ENCODE data around the gene GNG7.
"Not testable (repeated sequence)": the region's sequence is repeated elsewhere in the genome, so short reads cannot be mapped to it uniquely, and the experiment has no call there.

Gene GNG7

GRCh38 chr19:2547033-2547680 lies 155.3 kb downstream of the GNG7 start:
- DNase-seq, result no peak

GRCh38 chr19:2546128-2547032 lies 156.1 kb downstream of the GNG7 start:
- no peak for DNase-seq

- not testable (repeated sequence) for DNase-seq
Measured at GRCh38 chr19:2545416-2546127, 156.9 kb downstream of the GNG7 start.

- DNase-seq, result no peak
Measured at GRCh38 chr19:2544576-2545415, 157.7 kb downstream of the GNG7 start.

GRCh38 chr19:2543463-2544442 lies 158.7 kb downstream of the GNG7 start:
- DNase-seq, result peak; percentile 64

GRCh38 chr19:2543072-2543462 lies 159.4 kb downstream of the GNG7 start:
- DNase-seq, result not testable (repeated sequence)

GRCh38 chr19:2542341-2543069 lies 160.0 kb downstream of the GNG7 start:
- DNase-seq, result no peak

- no peak for DNase-seq
Measured at GRCh38 chr19:2540646-2541454, 161.6 kb downstream of the GNG7 start.

- DNase-seq, result no peak
Measured at GRCh38 chr19:2540251-2540645, 162.2 kb downstream of the GNG7 start.

GRCh38 chr19:2538096-2538757 lies 164.3 kb downstream of the GNG7 start:
- DNase-seq, result no peak

GRCh38 chr19:2537584-2537983 lies 164.9 kb downstream of the GNG7 start:
- DNase-seq, result not testable (repeated sequence)

- no peak for DNase-seq
Measured at GRCh38 chr19:2536461-2536860, 166.0 kb downstream of the GNG7 start.

- no peak for DNase-seq
Measured at GRCh38 chr19:2534423-2535013, 168.0 kb downstream of the GNG7 start.

GRCh38 chr19:2533686-2534422 lies 168.6 kb downstream of the GNG7 start:
- DNase-seq, result no peak

GRCh38 chr19:2533072-2533425 lies 169.4 kb downstream of the GNG7 start:
- DNase-seq, result no peak

GRCh38 chr19:2532252-2533071 lies 170.0 kb downstream of the GNG7 start:
- DNase-seq, result no peak

GRCh38 chr19:2529942-2530341 lies 172.6 kb downstream of the GNG7 start:
- DNase-seq, result not testable (repeated sequence)

Measured in NCI-H146 (cell line).